GM12878 (cell line): ENCODE data around the gene GALNTL6. TPM values are rescaled to one million over a fixed set of nuclear protein-coding genes. Genes with fewer than 3 reads are reported as not detected.

Experiments
- ATAC-seq: fragments of 200-7000 bp; cut with Tn5 transposase; 3 replicates; pipeline ENCODE4 v1.9.1; 2020; ENCODE audit warnings: mild to moderate bottlenecking, moderate library complexity
- BruUV-seq: library from RNA; stranded (reverse); fragments of 400-500 nt; replicated peaks from 2 replicates; lab custom pipeline; 2021; lab: Mats Ljungman, UMichigan
- CTCF ChIA-PET: fragments of 300-600 bp; sonication (Branson Sonifier 250); formaldehyde crosslinking; extraction: SDS; loops from one replicate; lab custom pipeline; 2021; ENCODE audit warnings: inconsistent platforms; lab: Yijun Ruan, JAX
- POLR2A ChIA-PET: fragments of 350-600 bp; formaldehyde crosslinking; extraction: SDS; loops from one replicate; lab custom pipeline; 2021; ENCODE audit warnings: inconsistent platforms; lab: Charles Lee
- RAD21 ChIA-PET: fragments of 300-600 bp; sonication (Branson Sonifier 250); formaldehyde crosslinking; loops from one replicate; lab custom pipeline; 2023; ENCODE audit warnings: antibody characterized with exemption; ENCODE audit not compliant: unreplicated experiment; lab: Charles Lee
- SMC1A ChIA-PET: fragments of 300-600 bp; sonication (Branson Sonifier 250); formaldehyde crosslinking; loops from one replicate; lab custom pipeline; 2023; ENCODE audit not compliant: unreplicated experiment, uncharacterized antibody; lab: Charles Lee
- DNase-seq: peaks from one replicate; pipeline ENCODE4 v3.0.0-alpha.2; 2011; ENCODE audit warnings: low read depth, low spot score
- FAIRE-seq: peaks from 3 replicates; lab custom pipeline; 2011; peaks lifted over from hg19 to GRCh38; lab: Jason Lieb, UNC
- H2AFZ ChIP-seq: 2 replicates; pipeline ENCODE4 v1.6.0; 2011; ENCODE audit warnings: low read depth, low read length, control low read depth; ENCODE audit not compliant: control insufficient read depth
- H3K27ac ChIP-seq: 2 replicates; pipeline ENCODE4 v1.5.1; 2011; ENCODE audit warnings: control low read depth; ENCODE audit not compliant: control insufficient read depth, insufficient read depth
- H3K27me3 ChIP-seq, 2 experiments: replicated peaks in 1 of 2; 2 replicates each; pipeline versions ENCODE4 v1.6.0 to v1.6.1; 2011; ENCODE audit warnings: low read length in 1 of 2; ENCODE audit not compliant: control insufficient read depth in 2 of 2, insufficient read depth in 2 of 2
- H3K36me3 ChIP-seq, 2 experiments: 2 replicates each; pipeline ENCODE4 v1.5.1; 2011; ENCODE audit warnings: low read length in 1 of 2; ENCODE audit not compliant: control insufficient read depth in 2 of 2, insufficient read depth in 2 of 2
- H3K4me1 ChIP-seq: 2 replicates; pipeline ENCODE4 v1.6.1; 2011; ENCODE audit warnings: mild to moderate bottlenecking, low read length, moderate library complexity, mixed read lengths; ENCODE audit not compliant: control insufficient read depth, insufficient read depth
- H3K4me2 ChIP-seq: 2 replicates; pipeline ENCODE4 v1.6.0; 2011; ENCODE audit warnings: control low read depth; ENCODE audit not compliant: control insufficient read depth, insufficient read depth
- H3K4me3 ChIP-seq: fragments of 200-600 bp; sonication (generic); 2 replicates; pipeline ENCODE4 v1.5.1; 2016
- H3K79me2 ChIP-seq: 2 replicates; pipeline ENCODE4 v1.6.0; 2011; ENCODE audit warnings: low read length; ENCODE audit not compliant: control insufficient read depth, insufficient read depth
- H3K9ac ChIP-seq: 2 replicates; pipeline ENCODE4 v1.8.0; 2011; ENCODE audit warnings: low read length, control low read depth, mixed read lengths; ENCODE audit not compliant: control insufficient read depth, insufficient read depth
- H3K9me3 ChIP-seq: replicated peaks from 3 replicates; pipeline ENCODE4 v1.5.1; 2011; ENCODE audit warnings: mild to moderate bottlenecking, low read length; ENCODE audit not compliant: control insufficient read depth, insufficient read depth
- H4K20me1 ChIP-seq: 2 replicates; pipeline ENCODE4 v1.6.0; 2011; ENCODE audit not compliant: control insufficient read depth, insufficient read depth
- BACH1 ChIP-seq: fragments of 450-650 bp; IDR thresholded peaks from 2 replicates; pipeline ENCODE4 v1.6.1; 2017; ENCODE audit warnings: mild to moderate bottlenecking, borderline replicate concordance
- POLR2AphosphoS5 ChIP-seq: IDR thresholded peaks from 2 replicates; pipeline ENCODE4 v1.6.1; 2011; ENCODE audit warnings: mild to moderate bottlenecking, low read length, inconsistent platforms
- ZNF207 ChIP-seq: fragments of 450-650 bp; IDR thresholded peaks from 2 replicates; pipeline ENCODE4 v1.6.1; 2014; ENCODE audit warnings: antibody characterized with exemption, mild to moderate bottlenecking, borderline replicate concordance
- WGBS: methylation state at CpG from one replicate; pipeline ENCODE4 v1.1.6; 2016; ENCODE audit warnings: low lambda C conversion rate; ENCODE audit not compliant: insufficient replicate concordance, insufficient coverage; ENCODE audit errors: missing lambda C conversion rate; 5-methylcytosine and 5-hydroxymethylcytosine counted together
- in situ Hi-C: fragments of 300-500 bp; cut with MboI; formaldehyde crosslinking; loops from 9 replicates; pipeline ENCODE4 v1.14.3; 2018; ENCODE audit warnings: mixed read lengths
- intact Hi-C: fragments of 100-400 bp; cut with micrococcal nuclease; formaldehyde crosslinking; loops from one replicate; pipeline ENCODE4 v1.14.2; 2022; ENCODE audit not compliant: unreplicated experiment
- polyA plus RNA-seq, 11 experiments: library from polyadenylated mRNA; depleted of rRNA in 4 of 11; unstranded in 6 of 11; stranded (reverse) in 5 of 11; fragments of >200 nt; fragmentation: Nextera tagmentation in 4 of 11; fragmentation: Illumina TruSeq in 1 of 11; extraction: Ambion mirVana in 4 of 11; extraction: Trizol in 1 of 11; gene quantifications; 1 replicate in 1 of 11; 2 replicates in 10 of 11; pipeline versions ENCODE4 v1.2.1 to v1.2.3, GENCODE V29; 2011 to 2016; ENCODE audit warnings: inconsistent platforms in 2 of 11, missing spikeins in 2 of 11, low read depth in 1 of 11
- total RNA-seq, 4 experiments: library from RNA; depleted of rRNA in 3 of 4; stranded (reverse); fragments of >200 nt in 3 of 4; fragmentation: Illumina TruSeq in 1 of 4; extraction: Trizol in 1 of 4; gene quantifications; 2 replicates each; pipeline versions ENCODE4 v1.2.1 to v1.2.3, GENCODE V29; 2013 to 2021
- TF ChIP-seq, protein P1 (sequence below): fragments of 450-650 bp; IDR thresholded peaks from 2 replicates; pipeline ENCODE4 v1.6.1; 2016; ENCODE audit warnings: mild to moderate bottlenecking, moderate library complexity, borderline replicate concordance
- TF ChIP-seq, protein P2 (sequence below): IDR thresholded peaks from 2 replicates; pipeline ENCODE4 v1.6.1; 2011; ENCODE audit warnings: borderline replicate concordance, low read depth, mild to moderate bottlenecking, moderate library complexity, low read length; ENCODE audit not compliant: insufficient read depth, poor library complexity, severe bottlenecking

GALNTL6 gene
- total and polyA plus RNA-seq, 10 of the 15 experiments (the other 5 are each of a cell fraction or from before 2014, with no cell fraction given) = 0.01 to 0.29 TPM; not detected in 8

DNA sequence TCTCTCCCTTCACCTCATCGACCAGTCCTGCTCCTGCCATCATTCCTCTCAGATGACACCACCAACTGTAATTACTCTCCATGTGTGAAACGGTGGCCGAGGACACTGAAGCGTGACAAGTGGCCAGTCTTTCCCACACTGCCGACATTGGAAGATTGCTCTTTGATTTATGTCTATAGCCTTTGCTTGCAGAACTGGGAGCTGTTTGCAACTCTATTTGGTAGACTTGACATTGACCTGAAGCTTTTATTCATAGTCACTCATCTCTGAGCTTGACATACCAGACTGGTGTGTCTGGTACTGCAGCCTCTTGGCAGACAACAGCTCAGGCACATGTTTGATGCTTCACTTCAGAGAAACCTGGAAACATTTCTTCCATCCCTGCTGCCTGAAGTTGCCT, 1233.6 kb downstream of the GALNTL6 start (continued):
- TF ChIP-seq, protein P1, sequence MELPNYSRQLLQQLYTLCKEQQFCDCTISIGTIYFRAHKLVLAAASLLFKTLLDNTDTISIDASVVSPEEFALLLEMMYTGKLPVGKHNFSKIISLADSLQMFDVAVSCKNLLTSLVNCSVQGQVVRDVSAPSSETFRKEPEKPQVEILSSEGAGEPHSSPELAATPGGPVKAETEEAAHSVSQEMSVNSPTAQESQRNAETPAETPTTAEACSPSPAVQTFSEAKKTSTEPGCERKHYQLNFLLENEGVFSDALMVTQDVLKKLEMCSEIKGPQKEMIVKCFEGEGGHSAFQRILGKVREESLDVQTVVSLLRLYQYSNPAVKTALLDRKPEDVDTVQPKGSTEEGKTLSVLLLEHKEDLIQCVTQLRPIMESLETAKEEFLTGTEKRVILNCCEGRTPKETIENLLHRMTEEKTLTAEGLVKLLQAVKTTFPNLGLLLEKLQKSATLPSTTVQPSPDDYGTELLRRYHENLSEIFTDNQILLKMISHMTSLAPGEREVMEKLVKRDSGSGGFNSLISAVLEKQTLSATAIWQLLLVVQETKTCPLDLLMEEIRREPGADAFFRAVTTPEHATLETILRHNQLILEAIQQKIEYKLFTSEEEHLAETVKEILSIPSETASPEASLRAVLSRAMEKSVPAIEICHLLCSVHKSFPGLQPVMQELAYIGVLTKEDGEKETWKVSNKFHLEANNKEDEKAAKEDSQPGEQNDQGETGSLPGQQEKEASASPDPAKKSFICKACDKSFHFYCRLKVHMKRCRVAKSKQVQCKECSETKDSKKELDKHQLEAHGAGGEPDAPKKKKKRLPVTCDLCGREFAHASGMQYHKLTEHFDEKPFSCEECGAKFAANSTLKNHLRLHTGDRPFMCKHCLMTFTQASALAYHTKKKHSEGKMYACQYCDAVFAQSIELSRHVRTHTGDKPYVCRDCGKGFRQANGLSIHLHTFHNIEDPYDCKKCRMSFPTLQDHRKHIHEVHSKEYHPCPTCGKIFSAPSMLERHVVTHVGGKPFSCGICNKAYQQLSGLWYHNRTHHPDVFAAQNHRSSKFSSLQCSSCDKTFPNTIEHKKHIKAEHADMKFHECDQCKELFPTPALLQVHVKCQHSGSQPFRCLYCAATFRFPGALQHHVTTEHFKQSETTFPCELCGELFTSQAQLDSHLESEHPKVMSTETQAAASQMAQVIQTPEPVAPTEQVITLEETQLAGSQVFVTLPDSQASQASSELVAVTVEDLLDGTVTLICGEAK = no peak
- TF ChIP-seq, all 136 proteins: peak for 0

DNA sequence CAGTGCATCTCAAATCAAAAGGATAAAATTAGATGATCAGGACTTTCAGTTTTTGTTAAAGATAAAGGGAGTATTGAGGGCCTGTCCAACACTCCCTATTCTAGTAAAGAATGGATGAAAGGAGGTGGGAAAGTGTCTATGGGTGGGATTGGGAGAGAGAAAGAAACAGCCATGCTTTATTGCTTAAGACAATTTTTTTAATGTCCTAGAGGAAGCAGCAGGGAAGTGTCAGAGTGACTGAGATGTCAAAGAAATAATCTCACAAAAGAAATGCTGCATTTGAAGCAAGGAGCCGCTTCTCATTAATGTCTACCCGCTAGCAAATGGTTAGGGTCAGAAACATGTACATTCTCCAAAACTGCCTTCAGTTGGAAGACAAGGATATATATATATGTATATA, 1238.0 kb downstream of the GALNTL6 start:
- Histone ChIP-seq H2AFZ (no peak overlapping the region), H3K9me3 (no peaks in the 10 kb centered on the region), H3K4me1 (no peaks in the 10 kb centered on the region), H4K20me1 (no peaks in the 10 kb centered on the region), H3K9ac (no peak overlapping the region), H3K79me2 (no peaks in the 10 kb centered on the region), H3K27ac (no peak overlapping the region)
- ChIA-PET SMC1A (interaction anchor here (1.0 to 1.1 kb wide), 2 partner anchors 31 to 250 kb away, joined by 3 read pairs; no protein-coding TSS in a partner anchor), POLR2A (no interaction called here), RAD21 (no interaction called here)
- TF ChIP-seq ZNF207 (no peak), BACH1 (no peak), POLR2AphosphoS5 (no peak)
- TF ChIP-seq, protein P2, sequence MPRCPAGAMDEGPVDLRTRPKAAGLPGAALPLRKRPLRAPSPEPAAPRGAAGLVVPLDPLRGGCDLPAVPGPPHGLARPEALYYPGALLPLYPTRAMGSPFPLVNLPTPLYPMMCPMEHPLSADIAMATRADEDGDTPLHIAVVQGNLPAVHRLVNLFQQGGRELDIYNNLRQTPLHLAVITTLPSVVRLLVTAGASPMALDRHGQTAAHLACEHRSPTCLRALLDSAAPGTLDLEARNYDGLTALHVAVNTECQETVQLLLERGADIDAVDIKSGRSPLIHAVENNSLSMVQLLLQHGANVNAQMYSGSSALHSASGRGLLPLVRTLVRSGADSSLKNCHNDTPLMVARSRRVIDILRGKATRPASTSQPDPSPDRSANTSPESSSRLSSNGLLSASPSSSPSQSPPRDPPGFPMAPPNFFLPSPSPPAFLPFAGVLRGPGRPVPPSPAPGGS = no peak
- TF ChIP-seq, all 136 proteins: peak for 0
- Histone ChIP-seq H3K4me2 (no peak overlapping the region), H3K27me3 (no peaks in the 10 kb centered on the region), H3K4me3 (no peak overlapping the region), H3K36me3 (no peaks in the 10 kb centered on the region)
- CTCF ChIA-PET = no interaction called here
- DNase-seq (no peak), FAIRE-seq (no peak), ATAC-seq (no peak)
- 93% methylated on average over 2 of the region's 2 CpGs for WGBS
- in situ Hi-C loops (no loop called here), intact Hi-C loops (no loop called here)
- BruUV-seq = no TSS peak
